CD4-positive, CD25-positive, alpha-beta regulatory T cell (primary cell): ENCODE results near the gene RSL1D1. TPM values are rescaled to one million over a fixed set of nuclear protein-coding genes. Genes with fewer than 3 reads are reported as not detected.

ENCODE experiments used
- ATAC-seq, 2 donors: fragments of 150-1000 bp; cut with Tn5 transposase; one replicate each; pipeline ENCODE4 v1.10.0; 2021; ENCODE audit warnings: low read depth in 2 of 2, moderate number of reproducible peaks in 2 of 2, moderate library complexity in 1 of 2
- DNase-seq, 3 donors: peaks; one replicate each; pipeline versions ENCODE4 v3.0.0 to v3.0.0-alpha.2; 2012 to 2022; ENCODE audit warnings: mixed read lengths in 1 of 3
- H3K27ac ChIP-seq: one replicate; pipeline ENCODE4 v1.7.0; 2013; ENCODE audit warnings: mild to moderate bottlenecking, low read length; ENCODE audit not compliant: insufficient read depth, poor library complexity, severe bottlenecking
- H3K27me3 ChIP-seq: one replicate; pipeline ENCODE4 v1.7.0; 2013; ENCODE audit warnings: low read length; ENCODE audit not compliant: control insufficient read depth, insufficient read depth
- H3K36me3 ChIP-seq: one replicate; pipeline ENCODE4 v1.7.0; 2013; ENCODE audit warnings: mild to moderate bottlenecking, low read length, moderate library complexity; ENCODE audit not compliant: control insufficient read depth, insufficient read depth
- H3K4me1 ChIP-seq: 2 replicates; pipeline ENCODE4 v1.7.0; 2013; ENCODE audit warnings: mild to moderate bottlenecking, low read length; ENCODE audit not compliant: insufficient read depth, control insufficient read depth, poor library complexity, severe bottlenecking
- H3K4me3 ChIP-seq: one replicate; pipeline ENCODE4 v1.7.0; 2013; ENCODE audit warnings: low read depth, mild to moderate bottlenecking, low read length, moderate library complexity
- H3K9me3 ChIP-seq, 2 experiments: 1 replicate in 1 of 2; 2 replicates in 1 of 2; pipeline ENCODE4 v1.7.0; 2013; ENCODE audit warnings: low read length in 2 of 2, mild to moderate bottlenecking in 1 of 2, moderate library complexity in 1 of 2; ENCODE audit not compliant: control insufficient read depth in 2 of 2
- H3K27ac Mint-ChIP-seq, 3 donors: one replicate each; pipeline ENCODE4 v1.8.0; 2020 to 2022; ENCODE audit warnings: mild to moderate bottlenecking in 3 of 3, mixed read lengths in 3 of 3, moderate library complexity in 2 of 3
- H3K27me3 Mint-ChIP-seq: one replicate; pipeline ENCODE4 v1.8.0; 2022; ENCODE audit warnings: mild to moderate bottlenecking, mixed read lengths
- H3K36me3 Mint-ChIP-seq: one replicate; pipeline ENCODE4 v1.8.0; 2020; ENCODE audit warnings: mixed read lengths
- H3K4me1 Mint-ChIP-seq, 4 donors: one replicate each; pipeline ENCODE4 v1.8.0; 2020 to 2022; ENCODE audit warnings: mixed read lengths in 4 of 4, mild to moderate bottlenecking in 1 of 4
- H3K4me3 Mint-ChIP-seq, 4 donors: one replicate each; pipeline ENCODE4 v1.8.0; 2020 to 2022; ENCODE audit warnings: mild to moderate bottlenecking in 4 of 4, mixed read lengths in 4 of 4, moderate library complexity in 3 of 4
- H3K9me3 Mint-ChIP-seq, 7 donors: one replicate each; pipeline ENCODE4 v1.8.0; 2020 to 2022; ENCODE audit warnings: mixed read lengths in 7 of 7, mild to moderate bottlenecking in 3 of 7, moderate library complexity in 2 of 7
- polyA plus RNA-seq, 4 donors: library from polyadenylated mRNA; unstranded; fragments of 300-500 nt; fragmentation: Illumina TruSeq; gene quantifications; one replicate each; pipeline ENCODE4 v1.2.3, GENCODE V29; 2021
- total RNA-seq: library from RNA; stranded (reverse); gene quantifications from one replicate; pipeline ENCODE4 v1.2.3, GENCODE V29; 2022

Gene RSL1D1
- total and polyA plus RNA-seq, 5 donors from 2014 or later, result 106 to 235 (median 177) TPM

DNA sequence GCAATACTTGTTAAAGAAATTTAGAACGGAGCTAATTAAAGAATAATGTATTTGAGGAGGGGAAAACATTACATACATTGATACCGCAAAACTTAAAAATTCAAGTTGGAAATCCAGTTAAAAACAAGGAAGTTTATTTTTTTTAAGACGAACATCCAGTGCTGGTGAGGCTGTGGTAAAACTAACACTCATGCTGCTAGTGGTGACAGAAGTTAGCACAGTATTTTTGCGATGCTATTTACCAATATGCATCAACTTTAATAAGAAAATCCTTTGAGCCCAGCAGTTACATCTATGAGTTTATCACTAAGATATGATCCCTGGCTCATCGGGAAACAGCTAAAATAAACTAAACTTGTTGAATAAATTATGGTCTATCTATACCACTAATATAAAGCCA lies 32.7 kb upstream of the RSL1D1 start:
- ATAC-seq (no peak), DNase-seq (no peak)
- Histone ChIP-seq H3K4me3 (no peak overlapping the region), H3K27me3 (no peaks in the 10 kb centered on the region), H3K36me3 (peaks cover 83% of the 10 kb centered on the region), H3K9me3 (no peaks in the 10 kb centered on the region), H3K27ac (no peak overlapping the region), H3K4me1 (no peaks in the 10 kb centered on the region)
- Mint-ChIP-seq H3K27me3 (no peaks in the 10 kb centered on the region), H3K27ac (peak overlapping the region in 1 of 3 donors; percentile 11), H3K4me1 (peaks cover 0 to 5% (median 4%) of the 10 kb centered on the region in 4 donors), H3K4me3 (no peak overlapping the region), H3K9me3 (peaks cover 0 to 1% (median 0%) of the 10 kb centered on the region in 7 donors), H3K36me3 (peaks cover 32% of the 10 kb centered on the region)

DNA sequence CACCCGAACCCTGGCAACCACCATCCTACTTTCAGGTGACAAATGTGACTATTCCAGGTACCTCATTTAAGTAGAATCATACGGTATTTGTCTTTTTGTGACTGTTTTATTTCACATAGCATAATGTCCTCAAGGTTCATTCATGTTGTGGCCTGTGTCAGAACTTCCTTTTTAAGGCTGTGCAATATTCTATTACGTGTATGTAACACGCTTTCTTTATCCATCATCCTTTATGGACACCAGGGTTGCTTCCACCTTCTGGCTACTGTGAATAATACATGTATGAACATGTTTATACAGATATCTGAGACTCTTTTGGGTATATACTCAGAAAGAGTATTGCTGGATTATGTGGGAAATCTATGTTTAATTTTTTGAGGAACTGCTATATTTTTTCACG lies 28.7 kb upstream of the RSL1D1 start:
- Histone ChIP-seq H3K4me3 (no peak overlapping the region), H3K27ac (no peak overlapping the region), H3K4me1 (no peaks in the 10 kb centered on the region), H3K27me3 (no peaks in the 10 kb centered on the region), H3K36me3 (peaks cover 78% of the 10 kb centered on the region), H3K9me3 (no peaks in the 10 kb centered on the region)
- peaks cover 30% of the 10 kb centered on the region for H3K36me3 Mint-ChIP-seq
- H3K4me3 Mint-ChIP-seq, result no peak overlapping the region
- no peaks in the 10 kb centered on the region for H3K27me3 Mint-ChIP-seq
- ATAC-seq (no peak), DNase-seq (peak in 1 of 3 donors; percentile 6)
- H3K9me3 Mint-ChIP-seq, result peaks cover 0 to 1% (median 0%) of the 10 kb centered on the region in 7 donors
- peaks cover 0 to 5% (median 2%) of the 10 kb centered on the region in 4 donors for H3K4me1 Mint-ChIP-seq
- peak overlapping the region in 1 of 3 donors; percentile 17 for H3K27ac Mint-ChIP-seq

DNA sequence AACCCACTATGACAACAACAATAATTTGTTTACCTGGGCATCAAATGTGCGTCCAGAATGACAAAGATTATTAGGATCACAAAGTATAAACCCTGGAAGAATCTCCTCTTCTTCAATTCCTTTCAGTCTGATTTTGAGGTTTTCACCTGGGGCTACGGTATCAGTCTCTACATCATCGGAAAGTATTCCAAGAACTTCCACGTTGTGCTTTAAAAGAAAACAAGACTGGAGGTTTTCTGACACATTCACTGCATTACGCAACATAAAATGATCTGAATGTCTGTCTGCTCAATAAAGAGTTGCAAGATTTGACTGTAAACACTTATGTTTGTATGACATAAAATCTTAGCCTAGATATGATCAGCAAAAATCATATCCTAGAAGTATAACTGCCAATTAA lies 26.0 kb upstream of the RSL1D1 start:
- H3K27me3 Mint-ChIP-seq, result no peaks in the 10 kb centered on the region
- H3K9me3 ChIP-seq, result no peaks in the 10 kb centered on the region
- H3K4me1 ChIP-seq, result no peaks in the 10 kb centered on the region
- H3K27ac ChIP-seq, result no peak overlapping the region
- H3K4me1 Mint-ChIP-seq, result peaks cover 0 to 5% (median 2%) of the 10 kb centered on the region in 4 donors
- H3K9me3 Mint-ChIP-seq, result no peaks in the 10 kb centered on the region
- H3K36me3 ChIP-seq, result peaks cover 80% of the 10 kb centered on the region
- H3K4me3 ChIP-seq, result no peak overlapping the region
- no peak overlapping the region for H3K27ac Mint-ChIP-seq
- H3K36me3 Mint-ChIP-seq, result peaks cover 36% of the 10 kb centered on the region
- DNase-seq, result no peak
- no peak for ATAC-seq
- H3K27me3 ChIP-seq, result no peaks in the 10 kb centered on the region
- no peak overlapping the region for H3K4me3 Mint-ChIP-seq

DNA sequence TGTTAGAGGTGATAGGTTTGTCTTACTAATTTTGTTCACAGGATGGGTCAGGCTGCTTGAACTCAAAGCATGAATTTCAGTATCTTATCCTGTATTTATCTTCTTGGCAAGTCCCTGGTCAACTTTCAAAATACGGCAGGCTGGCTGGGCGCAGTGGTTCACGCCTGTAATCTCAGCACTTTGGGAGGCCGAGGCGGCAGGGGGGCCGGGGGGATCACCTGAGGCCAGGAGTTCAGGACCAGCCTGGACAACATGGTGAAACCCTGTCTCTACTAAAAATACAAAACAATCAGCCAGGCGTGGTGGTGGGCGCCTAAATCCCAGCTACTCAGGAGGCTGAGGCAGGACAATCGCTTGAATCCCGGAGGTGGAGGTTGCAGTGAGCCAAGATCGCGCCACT lies 25.0 kb upstream of the RSL1D1 start:
- H3K36me3 Mint-ChIP-seq, result peaks cover 32% of the 10 kb centered on the region
- no peaks in the 10 kb centered on the region for H3K9me3 Mint-ChIP-seq
- H3K4me3 ChIP-seq, result no peak overlapping the region
- no peaks in the 10 kb centered on the region for H3K27me3 Mint-ChIP-seq
- H3K36me3 ChIP-seq, result peaks cover 73% of the 10 kb centered on the region
- DNase-seq (no peak), ATAC-seq (no peak)
- no peaks in the 10 kb centered on the region for H3K9me3 ChIP-seq
- no peak overlapping the region for H3K27ac ChIP-seq
- H3K27me3 ChIP-seq, result no peaks in the 10 kb centered on the region
- H3K4me1 ChIP-seq, result no peaks in the 10 kb centered on the region
- H3K27ac Mint-ChIP-seq, result peak overlapping the region in 1 of 3 donors; percentile 72
- peaks cover 0 to 5% (median 2%) of the 10 kb centered on the region in 4 donors for H3K4me1 Mint-ChIP-seq
- no peak overlapping the region for H3K4me3 Mint-ChIP-seq

DNA sequence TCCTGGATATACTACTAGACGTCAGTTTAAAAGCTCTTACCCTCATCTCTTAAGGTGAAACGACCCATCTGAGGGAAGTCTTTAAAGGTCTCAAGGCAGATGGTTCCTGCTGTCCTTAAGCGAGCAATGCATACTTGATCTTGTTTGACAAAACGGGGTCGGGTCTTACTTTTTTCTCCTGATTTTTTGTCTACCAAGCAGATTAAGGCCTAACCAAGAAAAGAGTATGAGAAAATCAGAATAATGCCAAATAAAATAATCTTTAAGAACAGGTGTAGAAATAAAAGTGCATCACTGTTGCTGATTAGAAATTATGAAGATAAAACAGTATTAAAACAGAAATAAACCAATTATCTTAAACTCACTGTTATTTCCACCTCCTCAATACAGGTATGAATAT lies 24.4 kb upstream of the RSL1D1 start:
- H3K9me3 ChIP-seq, result no peaks in the 10 kb centered on the region
- Mint-ChIP-seq H3K27ac (peak overlapping the region in 2 of 3 donors; percentile 39 to 72), H3K27me3 (no peaks in the 10 kb centered on the region), H3K36me3 (peaks cover 30% of the 10 kb centered on the region), H3K4me3 (no peak overlapping the region), H3K4me1 (peaks cover 0 to 5% (median 2%) of the 10 kb centered on the region in 4 donors), H3K9me3 (no peaks in the 10 kb centered on the region)
- ATAC-seq (no peak), DNase-seq (no peak)
- no peak overlapping the region for H3K4me3 ChIP-seq
- H3K27me3 ChIP-seq, result no peaks in the 10 kb centered on the region
- peaks cover 71% of the 10 kb centered on the region for H3K36me3 ChIP-seq
- no peaks in the 10 kb centered on the region for H3K4me1 ChIP-seq
- H3K27ac ChIP-seq, result no peak overlapping the region

DNA sequence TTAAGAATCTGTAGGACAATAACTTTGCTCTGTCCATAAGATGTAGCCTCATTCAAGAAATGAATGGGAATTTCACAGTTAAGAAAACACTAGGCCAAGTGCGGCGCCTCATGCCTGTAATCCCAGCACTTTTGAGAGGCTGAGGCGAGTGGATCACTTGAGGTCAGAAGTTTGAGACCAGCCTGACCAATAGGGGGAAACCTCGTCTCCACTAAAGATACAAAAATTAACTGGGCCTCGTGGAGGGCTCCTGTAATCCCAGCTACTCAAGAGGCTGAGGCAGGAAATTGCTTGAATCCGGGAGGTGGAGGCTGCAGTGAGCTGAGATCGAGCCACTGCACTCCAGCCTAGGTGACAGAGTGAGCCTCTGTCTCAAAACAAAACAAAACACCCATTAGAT lies 19.9 kb upstream of the RSL1D1 start:
- peaks cover 24% of the 10 kb centered on the region for H3K36me3 Mint-ChIP-seq
- H3K4me3 Mint-ChIP-seq, result no peak overlapping the region
- H3K4me1 Mint-ChIP-seq, result peaks cover 0 to 6% (median 2%) of the 10 kb centered on the region in 4 donors
- H3K27ac ChIP-seq, result no peak overlapping the region
- H3K36me3 ChIP-seq, result peaks cover 60% of the 10 kb centered on the region
- no peaks in the 10 kb centered on the region for H3K27me3 ChIP-seq
- no peak for ATAC-seq
- no peak overlapping the region for H3K4me3 ChIP-seq
- no peaks in the 10 kb centered on the region for H3K9me3 Mint-ChIP-seq
- no peaks in the 10 kb centered on the region for H3K4me1 ChIP-seq
- no peaks in the 10 kb centered on the region for H3K27me3 Mint-ChIP-seq
- peak overlapping the region in 1 of 3 donors; percentile 82 for H3K27ac Mint-ChIP-seq
- DNase-seq, result no peak
- H3K9me3 ChIP-seq, result no peaks in the 10 kb centered on the region

DNA sequence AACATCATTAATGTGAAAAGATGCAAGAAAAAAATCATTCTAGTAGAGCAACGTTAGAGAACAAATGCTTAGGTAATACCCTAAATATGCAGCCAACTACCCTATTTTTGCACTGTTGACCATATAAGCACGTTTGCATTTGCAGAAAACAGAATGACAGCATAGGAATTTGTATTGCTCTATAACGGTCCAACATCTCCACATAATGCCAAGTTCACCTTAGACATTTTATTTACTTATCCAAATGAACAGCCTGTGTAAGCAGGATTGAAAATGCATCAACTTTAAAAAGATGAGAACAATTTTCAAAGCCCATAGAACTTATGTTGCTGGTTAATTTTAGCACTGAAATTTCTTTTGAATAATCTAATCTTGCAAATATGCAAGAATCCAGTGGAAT lies 19.1 kb upstream of the RSL1D1 start:
- Histone ChIP-seq H3K9me3 (no peaks in the 10 kb centered on the region), H3K4me3 (no peak overlapping the region), H3K27ac (no peak overlapping the region), H3K4me1 (no peaks in the 10 kb centered on the region), H3K36me3 (peaks cover 52% of the 10 kb centered on the region), H3K27me3 (no peaks in the 10 kb centered on the region)
- H3K27ac Mint-ChIP-seq, result no peak overlapping the region
- peaks cover 16% of the 10 kb centered on the region for H3K36me3 Mint-ChIP-seq
- H3K9me3 Mint-ChIP-seq, result no peaks in the 10 kb centered on the region
- H3K4me3 Mint-ChIP-seq, result no peak overlapping the region
- DNase-seq (no peak), ATAC-seq (no peak)
- H3K4me1 Mint-ChIP-seq, result peaks cover 0 to 12% (median 2%) of the 10 kb centered on the region in 4 donors
- H3K27me3 Mint-ChIP-seq, result no peaks in the 10 kb centered on the region
